Activated CD4-positive, alpha-beta T cell treated with anti-CD3 and anti-CD28 coated beads, Interleukin-2, amount 50 U/mL, for 4 hours (primary cell): ENCODE measurements around the gene DCC.

Experiments used
- DNase-seq, 2 experiments: peaks; one replicate each; pipeline ENCODE4 v3.0.0-alpha.2; 2020

Gene DCC

GRCh38 chr18:52610451-52611115, 270.6 kb downstream of the DCC start:
- DNase-seq = no peak

DNA sequence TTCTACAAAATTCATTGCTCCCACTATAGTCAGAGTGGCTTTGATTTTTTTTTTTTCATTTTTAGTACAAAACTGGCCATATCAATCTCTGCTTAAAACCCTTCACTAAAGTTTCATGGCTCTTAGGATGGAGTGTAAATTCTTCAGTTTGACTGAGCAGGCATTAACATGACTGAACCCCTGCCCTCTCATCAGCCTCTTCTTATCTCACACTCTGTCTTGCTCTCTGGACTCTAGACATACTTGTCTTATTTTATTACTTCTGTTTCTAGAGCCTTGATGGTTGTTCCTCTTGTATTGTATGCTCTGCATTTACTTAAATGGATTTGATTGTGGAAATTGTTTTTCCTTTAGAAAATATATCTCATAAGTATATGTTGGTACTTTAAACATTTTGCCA, 272.4 kb downstream of the DCC start:
- no peak for DNase-seq

GRCh38 chr18:52615321-52615720, 275.3 kb downstream of the DCC start:
- DNase-seq = no peak

- no peak for DNase-seq
Observed at GRCh38 chr18:52615943-52616342, 275.9 kb downstream of the DCC start.

- DNase-seq = no peak
Observed at GRCh38 chr18:52617931-52618330, 277.9 kb downstream of the DCC start.

DNA sequence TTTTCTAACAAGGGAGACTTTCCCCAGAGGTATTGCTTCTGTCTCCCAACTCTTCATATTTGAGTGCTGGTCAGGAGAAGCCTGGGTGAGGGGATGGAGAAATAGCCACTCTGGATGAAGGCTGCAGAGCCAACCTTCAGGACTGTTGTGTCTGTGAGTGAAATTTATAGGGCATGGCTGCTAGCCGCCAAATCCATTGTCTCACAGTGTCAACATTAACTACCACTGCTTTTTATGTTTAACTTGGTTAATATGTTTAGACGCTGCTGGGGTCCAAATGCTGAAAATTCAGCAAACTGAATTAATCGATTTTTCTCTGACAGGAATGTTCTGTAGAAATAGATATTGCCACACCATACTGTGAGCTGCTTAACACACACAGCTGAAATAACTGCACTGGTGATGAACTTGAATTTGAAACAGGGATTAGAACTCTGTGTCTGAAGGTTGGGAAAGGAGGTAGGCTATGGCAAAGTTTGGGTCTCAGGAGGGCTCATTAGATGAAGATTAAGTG, 281.0 kb downstream of the DCC start:
- DNase-seq = no peak

DNA sequence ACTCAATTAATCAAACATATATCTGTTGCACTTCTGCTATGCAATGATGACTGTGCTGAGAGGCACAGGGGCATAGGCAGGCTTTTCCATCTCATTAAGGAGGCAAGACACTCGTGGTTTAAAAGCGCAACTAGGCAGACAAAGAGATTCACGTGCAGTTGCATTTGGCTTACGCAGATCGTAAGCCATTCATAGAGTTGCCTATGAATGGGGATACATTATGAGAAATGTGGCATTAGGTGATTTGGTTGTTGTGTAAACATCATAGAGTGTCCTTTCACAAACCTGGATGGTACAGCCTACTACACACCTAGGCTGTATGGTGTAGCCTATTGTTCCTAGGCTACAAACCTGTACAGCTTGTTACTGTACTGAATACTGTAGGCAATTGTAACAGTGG, 284.7 kb downstream of the DCC start:
- DNase-seq = no peak

DNA sequence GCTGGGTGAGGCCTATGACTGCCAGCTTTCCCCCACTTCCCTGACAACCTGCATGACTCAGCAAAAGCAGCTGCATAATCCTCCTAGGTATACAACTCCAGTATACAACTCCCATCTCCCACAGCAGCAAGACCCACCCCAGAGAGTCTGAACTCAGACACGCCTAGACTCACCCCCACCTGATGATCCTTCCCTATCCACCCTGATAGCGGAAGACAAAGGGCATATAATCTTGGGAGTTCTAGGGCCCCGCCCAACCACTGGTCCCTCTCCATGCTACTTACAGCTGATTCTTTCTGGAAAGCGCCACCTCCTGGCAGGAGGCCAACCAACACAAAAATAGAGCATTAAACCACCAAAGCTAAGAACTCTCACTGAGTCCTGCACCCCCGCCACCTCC, 296.5 kb downstream of the DCC start:
- no peak for DNase-seq

DNA sequence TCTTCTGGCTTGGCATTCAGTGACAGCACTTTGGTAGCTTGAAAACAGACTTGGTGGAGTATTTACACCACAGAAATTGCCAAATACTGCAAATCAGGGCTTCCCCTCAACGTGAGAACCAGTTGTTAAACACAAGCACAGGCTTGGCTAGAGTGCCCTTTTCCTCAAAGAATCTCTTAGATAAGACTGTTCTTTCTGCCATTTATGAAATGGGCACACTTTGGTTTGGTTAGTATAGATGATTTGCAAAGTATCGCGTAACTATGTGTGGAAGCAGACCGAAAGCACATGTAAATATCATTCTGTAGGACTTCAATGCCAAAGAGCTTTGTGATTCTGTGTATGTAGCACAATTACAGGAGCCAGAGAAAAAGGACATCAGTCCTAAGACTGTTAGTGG, 308.2 kb downstream of the DCC start:
- no peak for DNase-seq

DNA sequence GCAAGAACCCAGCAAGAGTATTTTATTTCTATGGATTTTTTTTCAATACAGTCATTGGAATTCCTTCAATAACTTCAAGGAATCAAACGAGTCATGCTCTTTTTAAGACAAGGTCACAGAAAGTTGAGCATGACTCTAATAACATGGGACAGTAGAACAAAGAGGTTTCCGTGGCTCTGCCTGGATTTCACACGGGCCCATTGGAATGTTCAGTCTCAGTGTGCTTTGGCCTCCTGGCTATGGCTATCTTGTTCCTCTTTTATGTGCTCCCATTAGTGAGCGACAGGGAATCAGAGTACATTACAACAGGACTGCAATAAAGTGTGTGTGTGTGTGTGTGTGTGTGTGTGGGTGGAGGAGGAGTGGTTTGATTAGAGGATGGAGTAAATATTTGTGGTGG, 312.4 kb downstream of the DCC start:
- DNase-seq = no peak

- no peak for DNase-seq
Observed at GRCh38 chr18:52657043-52657805, 317.2 kb downstream of the DCC start.

GRCh38 chr18:52667463-52668065, 327.6 kb downstream of the DCC start:
- no peak for DNase-seq

DNA sequence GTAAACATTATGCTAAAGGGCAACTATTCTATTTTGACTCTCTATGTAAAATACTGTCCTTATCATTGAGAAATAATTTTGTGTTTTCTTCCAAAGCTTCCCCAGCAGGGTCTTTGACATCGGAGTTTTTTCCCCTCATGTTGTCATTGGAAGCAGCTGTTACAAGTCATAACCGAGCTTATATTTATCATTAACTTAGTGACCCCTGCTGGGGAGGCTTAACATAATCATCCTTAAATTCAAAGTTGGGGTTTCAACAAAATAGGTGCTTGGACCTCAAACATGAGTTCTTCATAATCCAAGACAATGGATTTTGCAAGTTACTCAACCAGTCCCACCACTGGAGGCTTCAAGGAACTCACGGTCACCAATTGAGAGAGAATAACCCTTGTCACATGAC, 330.9 kb downstream of the DCC start:
- no peak for DNase-seq

DNA sequence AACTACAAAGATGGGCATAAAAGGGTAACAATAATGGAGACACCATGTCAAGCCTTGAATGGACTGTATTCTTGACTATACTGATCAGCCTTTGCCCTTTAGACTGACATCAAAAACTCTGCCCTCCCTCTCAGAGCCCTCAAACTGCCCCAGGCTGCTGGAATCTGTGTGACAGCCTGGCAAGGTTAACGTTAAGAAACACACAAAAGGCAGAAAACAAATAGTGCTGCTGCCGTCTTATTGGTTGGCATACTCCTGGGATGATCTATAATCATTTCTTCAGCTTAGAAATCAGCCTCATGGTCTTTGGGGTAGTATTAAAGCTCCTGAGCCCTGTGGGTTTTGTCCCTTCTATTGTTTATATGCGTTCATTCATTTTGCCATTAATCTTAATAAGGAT, 338.0 kb downstream of the DCC start:
- DNase-seq = no peak

DNA sequence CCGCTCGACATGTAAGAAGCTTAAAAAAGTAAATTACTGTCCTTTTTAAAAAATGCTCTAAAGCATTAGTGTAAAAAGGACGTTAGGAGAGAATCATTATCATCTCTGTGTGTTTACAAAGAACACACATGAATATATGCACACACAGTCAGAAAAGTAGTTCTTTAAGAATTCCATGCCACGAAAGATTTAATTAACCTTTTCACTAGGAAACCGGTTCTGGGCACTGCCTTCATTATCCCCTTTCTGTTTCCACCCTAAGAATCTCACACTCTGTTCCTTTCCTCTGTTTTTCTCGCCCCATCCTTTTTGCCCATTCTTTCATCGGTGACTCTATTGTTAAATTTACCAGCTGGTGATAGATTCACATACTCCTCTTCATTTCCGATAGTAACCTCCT, 338.6 kb downstream of the DCC start:
- DNase-seq = no peak

GRCh38 chr18:52679354-52679753, 339.4 kb downstream of the DCC start:
- no peak for DNase-seq

DNA sequence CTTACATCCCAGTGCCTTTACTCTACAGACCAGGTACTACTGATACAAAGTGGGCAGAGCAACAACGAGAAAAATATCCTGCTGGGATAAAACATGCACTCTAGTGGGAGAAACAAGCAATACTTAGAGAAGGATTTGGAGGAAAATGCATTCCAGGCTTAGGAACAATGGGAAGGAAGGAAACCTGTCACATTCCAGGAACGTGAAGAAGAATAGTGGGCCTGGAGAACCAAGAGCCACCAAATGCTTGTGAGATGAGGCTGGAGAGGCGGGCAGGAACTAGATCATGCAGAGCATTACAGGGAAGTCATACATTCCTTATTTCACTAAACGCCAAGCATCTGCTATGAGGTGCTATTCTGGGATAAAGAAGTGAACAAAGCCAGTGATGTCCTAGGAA, 342.3 kb downstream of the DCC start:
- no peak for DNase-seq

DNA sequence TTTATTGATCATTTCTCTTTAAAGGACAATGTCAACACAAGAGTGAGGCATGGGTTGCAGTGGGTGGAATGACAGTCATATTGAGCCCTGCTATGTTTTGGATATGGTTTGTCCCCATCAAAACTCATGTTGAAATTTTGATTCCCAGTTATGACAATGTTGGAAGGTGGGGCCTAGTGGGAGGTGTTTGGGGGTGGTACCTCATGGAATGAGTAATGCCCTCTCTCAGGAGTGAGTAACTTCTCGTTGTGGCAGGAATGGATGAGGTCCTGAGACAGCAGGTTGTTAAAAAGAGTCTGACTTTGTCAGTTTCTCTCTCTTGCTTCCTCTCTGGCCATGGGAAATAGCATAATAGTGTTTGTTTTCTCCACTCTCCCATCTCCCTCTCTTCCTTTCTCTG, 345.3 kb downstream of the DCC start:
- no peak for DNase-seq

DNA sequence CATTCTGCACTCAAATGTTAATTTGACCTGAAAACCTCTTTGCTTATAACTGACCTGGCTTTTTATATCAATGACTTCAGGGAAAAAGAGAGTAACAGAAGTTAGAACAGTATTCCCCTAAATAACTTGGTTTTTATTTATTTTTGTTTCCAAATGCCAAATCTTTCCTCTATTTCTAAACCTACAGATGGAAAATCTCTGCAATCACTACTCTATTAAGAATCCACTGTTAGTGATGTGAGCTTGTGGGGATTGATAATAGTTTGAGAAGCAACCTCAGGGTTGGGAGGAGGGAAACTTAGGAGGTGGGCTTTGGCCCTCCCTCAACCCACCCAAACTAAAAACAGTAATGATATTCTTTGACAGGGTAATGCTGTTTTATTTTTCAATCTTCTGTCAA, 351.8 kb downstream of the DCC start:
- no peak for DNase-seq

DNA sequence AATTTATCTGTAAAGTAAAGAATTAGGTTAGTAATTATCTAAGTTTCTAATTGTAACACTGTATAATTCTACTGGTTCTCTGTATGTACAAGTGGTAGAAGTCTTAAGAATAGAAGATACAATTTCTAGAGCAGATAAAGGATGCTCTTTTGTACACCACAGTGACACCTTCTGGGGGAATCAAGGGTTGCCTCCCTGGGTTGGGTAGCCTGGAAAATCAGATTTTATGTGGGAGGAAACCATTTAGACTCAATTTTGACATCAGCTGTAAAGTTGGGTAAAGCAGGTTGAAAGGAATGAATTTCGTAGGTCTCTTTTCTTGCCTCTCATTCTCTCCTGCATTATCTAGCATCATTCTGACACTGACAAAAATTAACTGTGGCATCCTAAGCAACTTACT, 354.8 kb downstream of the DCC start:
- no peak for DNase-seq

GRCh38 chr18:52700116-52700515, 360.1 kb downstream of the DCC start:
- DNase-seq = no peak

DNA sequence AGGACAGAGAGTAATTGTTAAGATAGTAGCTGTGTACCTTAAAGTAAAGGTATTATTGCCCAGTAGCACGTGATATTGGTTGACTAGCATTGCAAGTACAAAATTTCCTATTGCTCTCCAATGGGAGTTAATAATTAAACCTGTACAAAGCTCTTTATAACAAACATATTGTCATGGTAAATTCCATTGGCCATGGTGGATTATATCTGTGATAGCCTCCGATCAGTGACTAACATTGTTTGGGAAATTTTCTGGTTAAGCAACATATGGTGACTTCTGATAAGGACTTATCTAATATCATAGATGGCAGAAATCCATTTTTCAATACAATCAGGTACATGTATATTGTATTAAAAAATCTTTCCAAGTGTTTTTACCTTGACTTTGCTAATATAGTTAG, 360.8 kb downstream of the DCC start:
- DNase-seq = no peak

DNA sequence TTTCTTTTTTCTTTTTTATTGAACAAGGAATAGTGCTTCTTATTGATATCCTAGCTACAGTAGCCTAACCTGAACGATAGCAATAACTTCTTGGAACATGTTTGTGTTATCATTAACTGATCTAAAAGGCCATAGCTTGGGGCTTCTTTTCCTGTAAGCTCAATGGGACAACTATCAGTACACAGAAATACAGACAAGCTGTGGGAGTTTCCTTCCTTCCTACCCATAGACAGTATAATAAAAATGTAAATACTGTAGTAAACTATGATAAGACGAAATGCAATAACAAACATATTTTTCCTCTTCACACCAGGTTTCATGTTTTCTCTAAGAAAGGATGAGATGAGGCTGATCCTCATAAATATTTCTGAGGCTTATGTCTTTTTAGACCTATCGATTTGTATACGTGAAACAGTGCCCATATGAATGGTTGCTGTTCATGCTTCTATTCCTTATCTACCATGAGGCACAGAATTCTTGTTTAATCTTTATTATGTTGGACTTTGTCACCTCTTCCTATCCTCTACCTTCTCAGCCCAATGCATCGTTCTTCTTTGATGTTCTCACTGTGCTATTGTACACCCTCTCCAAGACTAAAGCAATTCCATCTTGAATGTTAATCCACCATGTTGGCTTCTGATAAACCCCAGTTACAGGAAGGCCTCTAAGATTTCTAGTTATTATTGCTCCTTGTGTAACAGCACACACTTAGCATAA, 361.4 kb downstream of the DCC start:
- DNase-seq = no peak

DNA sequence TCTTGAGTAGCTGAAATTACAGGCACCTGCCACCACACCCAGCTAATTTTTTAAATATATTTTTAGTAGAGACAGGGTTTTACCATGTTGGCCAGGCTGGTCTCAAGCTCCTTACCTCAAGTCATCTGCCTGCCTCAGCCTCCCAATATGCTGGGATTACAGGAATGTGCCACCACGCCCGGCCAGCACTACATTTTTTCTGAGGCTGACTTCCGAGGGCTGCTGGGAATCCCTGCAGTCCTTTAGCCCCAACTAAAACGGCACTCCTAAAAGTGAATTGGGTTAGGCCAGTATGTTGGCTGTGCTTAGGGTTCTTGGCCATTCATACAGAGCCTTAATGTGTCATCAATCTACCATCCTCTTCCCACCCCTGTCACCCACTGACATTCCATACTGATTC, 375.4 kb downstream of the DCC start:
- DNase-seq = no peak
